SKM-1 (cell line): ENCODE results near the gene NOP56.

ENCODE experiments used
- DNase-seq: peaks from one replicate; lab custom pipeline; 2025; ENCODE audit not compliant: unreplicated experiment; lab: John Stamatoyannopoulos, UW

NOP56 gene

GRCh38 chr20:2699775-2700413, 47.5 kb downstream of the NOP56 start:
- no peak for DNase-seq

GRCh38 chr20:2700913-2701620, 48.6 kb downstream of the NOP56 start:
- DNase-seq, result no peak

DNA sequence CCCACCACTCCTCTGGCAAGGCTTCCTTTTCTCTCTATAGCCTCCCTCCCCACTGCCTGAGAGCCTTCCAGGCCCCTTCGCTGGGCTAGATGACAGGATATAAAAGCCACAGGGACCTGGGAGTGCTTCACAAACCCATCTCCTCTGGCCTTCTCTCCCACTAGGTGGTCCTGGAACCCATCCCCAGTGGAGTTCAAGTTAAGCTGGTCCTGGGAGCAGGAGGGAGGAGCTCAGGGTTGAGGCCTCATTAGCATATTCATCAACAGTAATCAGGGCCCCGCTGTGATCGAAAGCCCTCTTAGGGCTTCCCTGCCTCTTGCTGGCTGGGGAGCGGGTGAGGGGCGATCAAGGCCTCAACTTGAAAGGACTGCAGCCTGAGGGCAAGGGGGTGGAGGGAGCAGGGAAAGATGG, 49.2 kb downstream of the NOP56 start:
- DNase-seq, result no peak

DNA sequence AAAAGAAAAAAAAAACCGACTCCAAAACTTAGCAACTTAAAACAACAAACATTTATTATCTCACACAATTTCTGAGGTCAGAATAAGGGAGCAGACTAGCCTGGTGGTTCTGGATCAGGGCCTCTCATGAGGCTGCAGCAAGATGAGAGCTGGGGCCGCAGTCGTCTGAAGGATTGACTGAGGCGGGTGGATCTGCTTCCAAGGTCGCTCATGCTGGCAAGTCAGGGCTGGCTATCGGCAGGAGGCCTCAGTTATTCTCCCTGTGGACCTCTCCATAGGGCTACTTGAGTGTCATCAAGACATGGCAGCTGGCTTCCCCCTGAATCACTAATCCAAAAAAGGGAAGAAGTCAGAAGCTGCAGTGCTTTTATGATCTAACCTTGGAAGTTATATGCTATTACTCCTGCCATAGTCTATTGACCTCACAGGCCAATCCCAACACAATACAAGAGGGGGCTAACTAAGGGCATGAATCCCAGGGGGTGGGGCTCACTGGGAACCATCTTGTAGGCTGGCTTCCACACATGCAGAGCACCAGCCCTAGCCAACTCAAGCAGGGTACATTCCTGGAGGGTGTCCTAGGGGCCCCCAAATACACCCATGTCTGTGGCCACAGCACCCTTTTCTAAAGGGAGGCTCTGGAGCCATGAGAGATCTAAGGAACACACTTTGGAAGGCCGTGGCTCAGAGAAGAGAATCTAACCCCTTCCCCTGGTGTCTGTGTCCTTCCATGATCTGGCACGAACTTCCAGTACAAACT, 51.5 kb downstream of the NOP56 start:
- DNase-seq, result no peak

GRCh38 chr20:2705931-2706645, 53.7 kb downstream of the NOP56 start:
- no peak for DNase-seq

- DNase-seq, result no peak
Measured at GRCh38 chr20:2706688-2707352, 54.4 kb downstream of the NOP56 start.

- no peak for DNase-seq
Measured at GRCh38 chr20:2707353-2708072, 55.1 kb downstream of the NOP56 start.
